SK-N-DZ (cell line): ENCODE data around the gene AVPR2.

Experiments used
- DNase-seq: peaks from one replicate; pipeline ENCODE4 v3.0.0-alpha.2; 2015; ENCODE audit warnings: low spot score

AVPR2 gene

DNA sequence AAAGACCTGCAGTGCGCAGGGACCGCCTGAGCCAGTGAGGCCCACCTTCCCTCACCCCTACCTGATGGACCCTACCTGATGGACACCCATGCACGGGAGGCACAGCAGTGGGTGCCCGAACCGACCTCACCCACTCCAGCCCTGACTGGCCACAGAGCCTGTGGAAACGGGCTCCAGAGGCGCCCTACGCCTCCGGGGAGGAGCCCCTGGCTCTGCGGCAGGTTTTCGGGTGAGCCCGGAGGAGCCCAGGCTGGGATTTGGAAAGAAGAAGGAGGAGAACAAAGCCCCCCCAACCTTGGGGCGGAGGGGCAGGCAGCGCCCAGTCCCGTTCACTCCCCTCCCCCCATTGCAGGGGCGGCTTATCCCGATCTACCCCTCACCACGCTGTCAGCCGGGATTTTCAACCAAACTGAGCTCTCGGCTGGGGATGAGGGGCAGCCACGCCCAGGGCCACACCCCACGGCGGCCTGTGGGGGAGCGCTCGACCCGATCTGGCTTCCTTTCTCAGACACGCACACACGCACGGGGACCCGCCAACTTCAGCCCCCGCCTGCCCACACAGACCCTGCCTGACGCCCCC lies 19.2 kb upstream of the AVPR2 start:
- no peak for DNase-seq

DNA sequence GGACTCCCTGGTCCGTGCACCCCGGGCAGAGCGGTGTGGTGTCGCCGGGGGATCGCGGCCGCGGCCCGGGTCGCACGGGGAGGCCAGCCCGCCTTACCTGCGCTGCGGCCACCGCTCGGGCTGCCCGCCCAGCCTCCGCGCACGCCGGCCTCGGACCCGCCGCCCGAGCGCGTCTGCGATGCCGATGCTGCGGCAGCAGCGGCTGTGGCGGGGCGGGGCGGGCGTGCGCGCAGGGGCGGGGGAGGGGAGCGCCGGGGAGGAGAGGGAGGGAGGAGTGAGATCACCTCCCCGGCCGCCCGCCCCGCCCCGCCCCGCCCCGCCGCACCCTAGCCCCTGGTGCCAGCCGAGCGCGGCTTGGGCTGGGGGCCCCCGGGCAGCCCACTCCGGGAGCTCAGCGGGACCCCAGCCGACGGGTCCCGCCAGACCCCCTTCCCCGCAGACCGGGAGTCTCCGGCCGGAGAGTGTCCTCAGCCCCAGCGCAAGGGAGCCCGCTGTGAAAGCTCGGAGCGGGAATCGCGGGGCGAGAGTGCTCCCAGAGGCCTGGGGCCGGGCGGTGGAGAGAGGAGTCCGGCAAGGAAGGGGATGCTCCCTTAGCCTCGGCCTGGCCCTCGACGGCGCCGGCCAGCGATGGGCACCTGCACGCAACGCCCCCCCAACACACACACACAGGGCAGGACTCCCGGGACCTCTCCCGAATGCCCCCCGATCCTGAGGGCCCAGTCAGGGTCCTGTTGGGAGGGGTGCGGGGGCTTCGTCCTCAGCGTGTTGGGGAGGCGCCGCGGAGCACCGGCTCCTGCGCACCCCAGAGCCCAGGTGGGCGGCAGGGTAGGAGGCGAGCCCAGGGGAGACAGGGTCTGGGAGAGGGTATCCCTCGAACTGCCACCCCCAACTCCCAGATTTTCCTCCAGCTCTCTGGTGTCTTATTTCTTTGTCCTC lies 18.2 kb upstream of the AVPR2 start, which contains the start of gene L1CAM:
L1CAM (minus strand) TSS at position 206 of the 936 bp plus-strand sequence. CDS start 10,337 bp downstream, outside the sequence.
- DNase-seq = no peak

DNA sequence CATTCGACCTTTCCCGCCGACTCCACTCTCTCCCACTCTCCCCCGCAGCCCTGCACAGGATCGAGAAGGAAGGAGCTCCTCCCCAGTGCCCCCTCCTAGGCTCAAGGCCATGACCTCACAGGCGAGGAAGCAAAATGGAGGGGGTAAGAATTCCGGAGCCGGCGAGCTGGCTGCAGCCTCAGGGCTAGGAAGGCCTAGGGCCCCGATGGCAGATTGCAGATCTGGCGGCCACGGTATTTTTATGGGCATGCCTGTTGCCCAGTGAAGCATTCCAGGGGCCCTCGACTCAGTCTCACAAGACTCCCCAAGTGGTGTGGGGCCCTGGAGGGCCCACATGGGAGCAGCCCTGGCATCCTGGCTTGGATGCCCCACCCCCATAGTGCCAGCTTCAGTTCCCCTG lies 17.6 kb upstream of the AVPR2 start:
- no peak for DNase-seq

DNA sequence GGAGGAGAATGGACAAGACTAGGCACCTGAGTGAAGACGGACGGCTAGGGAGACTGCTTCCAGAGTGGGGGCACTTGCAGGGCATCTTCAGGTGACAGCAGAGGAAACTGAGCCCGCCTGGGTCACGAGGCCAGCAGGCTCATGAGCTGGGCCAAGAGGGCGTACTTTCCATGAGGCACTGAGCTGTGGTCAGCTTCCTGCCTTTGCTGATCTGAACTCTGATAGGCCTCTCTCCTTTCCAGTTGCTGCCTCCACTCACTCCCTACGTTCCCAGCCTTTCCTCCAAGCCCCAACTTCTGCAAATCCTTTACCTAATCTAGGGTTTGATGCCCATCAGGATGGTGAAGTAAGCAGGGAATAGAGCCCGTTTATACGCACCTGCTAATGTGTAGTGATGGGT lies 17.1 kb upstream of the AVPR2 start:
- no peak for DNase-seq

DNA sequence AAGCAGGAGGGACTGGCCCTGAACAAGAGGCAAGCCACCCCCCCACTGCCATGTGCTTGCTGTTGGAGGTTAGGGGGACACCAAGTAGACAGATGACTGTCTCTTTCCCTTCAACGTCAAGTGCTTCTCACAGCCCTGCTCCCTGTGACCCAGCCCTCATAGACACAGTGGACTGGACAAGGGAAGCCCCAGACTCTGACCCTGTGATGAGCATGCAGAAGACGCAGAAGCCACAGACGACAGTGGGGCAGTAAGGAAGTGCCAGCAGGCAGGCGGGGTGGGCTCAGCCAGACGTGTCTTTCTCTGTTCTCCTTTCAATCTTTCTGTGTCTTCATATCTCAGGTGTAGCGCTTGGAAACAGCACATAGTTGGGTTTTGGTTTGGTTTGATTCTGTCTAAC lies 16.1 kb upstream of the AVPR2 start:
- DNase-seq = no peak

DNA sequence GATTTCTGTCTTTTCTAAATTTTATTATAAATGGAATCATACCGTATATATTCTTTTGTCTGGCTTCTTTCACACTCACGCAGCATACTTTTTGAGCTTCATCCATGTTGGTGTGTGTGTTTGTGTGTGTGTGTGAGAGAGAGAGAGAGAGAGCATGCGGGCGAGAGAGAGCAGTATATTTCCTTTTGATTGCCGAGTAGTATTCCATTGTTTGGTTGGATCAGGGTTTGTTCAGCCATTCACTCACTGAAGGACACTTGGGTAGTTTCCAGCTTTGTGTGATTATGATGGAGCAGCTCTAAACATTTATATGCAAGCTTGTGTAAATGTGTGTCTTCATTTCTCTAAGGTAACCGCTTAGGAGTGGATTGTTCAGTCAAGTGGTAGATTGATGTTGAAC lies 15.3 kb upstream of the AVPR2 start:
- DNase-seq = no peak

DNA sequence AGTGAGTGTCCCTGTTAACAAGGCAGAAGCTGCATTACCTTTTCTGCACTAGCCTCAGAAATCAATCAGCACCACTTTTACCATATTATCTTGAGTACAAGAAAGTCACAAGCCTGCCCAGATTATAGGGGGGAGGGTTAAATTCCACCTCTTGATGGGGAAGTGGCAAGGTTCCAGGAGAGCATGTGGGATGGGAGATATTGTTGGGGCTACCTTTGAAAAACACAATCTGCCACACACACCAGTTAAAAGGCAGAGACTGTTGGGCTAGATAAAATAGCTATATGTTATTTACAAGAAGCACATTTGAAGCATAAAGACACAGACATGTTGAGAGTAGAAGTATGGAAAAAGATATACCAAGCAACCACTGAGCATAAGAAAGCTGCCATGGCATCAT lies 6.6 kb upstream of the AVPR2 start:
- no peak for DNase-seq

DNA sequence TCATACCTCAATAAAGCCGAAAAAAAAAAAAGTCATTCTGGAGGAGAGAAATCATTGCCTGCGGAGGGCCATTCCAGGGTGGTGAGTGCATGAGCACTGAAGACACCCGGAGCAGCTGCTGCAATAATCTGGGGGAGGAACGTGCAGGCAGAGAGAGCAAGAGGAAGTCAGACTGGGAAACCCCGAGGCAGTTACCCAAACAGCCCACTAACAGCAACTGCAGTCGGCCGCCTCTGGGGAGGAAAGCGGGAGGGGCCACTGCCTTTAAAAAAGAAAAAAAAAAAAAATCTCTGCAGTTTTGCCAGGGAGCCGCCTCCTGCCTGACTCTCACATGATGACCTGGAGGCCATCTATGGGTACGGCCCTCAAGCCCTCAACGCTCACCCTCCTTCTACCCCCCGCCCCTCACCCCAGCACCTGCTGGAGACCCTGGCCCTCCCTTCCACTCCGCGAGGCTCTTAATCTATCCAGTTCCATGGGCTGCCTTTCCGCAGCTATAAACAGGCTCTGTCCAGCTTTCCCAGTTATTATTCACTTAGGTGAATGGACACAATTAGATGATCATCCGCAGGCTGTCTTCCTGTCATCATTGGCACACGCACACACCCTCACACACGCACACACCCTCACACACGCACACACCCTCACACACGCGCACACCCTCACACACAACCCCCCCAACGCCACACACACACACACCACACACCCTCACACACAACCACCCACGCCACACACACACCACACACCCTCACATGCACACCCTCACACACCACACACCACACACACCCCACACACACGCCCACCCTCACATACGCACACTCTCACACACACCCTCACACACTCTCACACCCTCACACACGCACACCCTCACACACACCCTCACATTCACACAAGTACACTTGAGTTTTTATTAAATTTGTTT lies 3.4 kb upstream of the AVPR2 start:
- peak; percentile 58 for DNase-seq

DNA sequence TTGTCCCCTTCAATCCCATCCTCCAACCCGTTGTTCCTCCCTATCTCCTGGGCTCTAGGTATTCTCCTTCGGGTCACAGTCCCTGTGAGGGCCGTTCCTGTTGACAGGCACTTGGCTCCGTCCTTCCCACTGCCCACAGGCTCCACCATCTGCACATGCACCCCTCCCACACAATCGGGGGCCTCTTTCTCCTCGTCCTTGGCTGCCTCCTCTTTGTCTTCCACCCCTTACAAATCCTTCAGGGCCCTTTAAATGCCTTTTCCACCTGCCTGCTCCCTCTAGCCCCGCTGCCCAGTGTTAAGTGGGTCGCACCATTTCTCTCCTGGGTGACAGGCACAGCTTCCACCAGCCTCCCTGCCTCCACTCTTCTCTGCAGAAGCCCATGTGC lies 2.7 kb upstream of the AVPR2 start:
- no peak for DNase-seq

DNA sequence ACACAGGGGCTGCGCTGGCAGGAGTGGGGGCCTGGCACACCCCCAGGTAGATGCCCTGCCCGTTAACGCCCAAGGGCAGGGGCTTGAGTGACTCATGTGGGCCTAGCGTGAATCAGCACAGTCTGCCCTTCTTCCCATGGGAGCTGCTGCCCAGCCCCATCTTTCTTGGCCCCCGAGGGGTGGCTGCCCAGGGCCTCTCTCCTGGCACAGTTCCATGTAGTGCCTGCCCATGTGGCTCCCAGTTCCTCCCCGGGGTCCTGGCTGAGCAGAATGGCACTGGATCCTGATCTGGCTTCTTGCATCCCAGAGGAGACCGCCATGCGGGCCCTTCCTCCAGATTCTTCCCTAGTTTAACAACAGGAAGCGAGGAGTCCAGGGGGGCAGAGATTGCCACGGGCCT lies 2.1 kb upstream of the AVPR2 start:
- no peak for DNase-seq

DNA sequence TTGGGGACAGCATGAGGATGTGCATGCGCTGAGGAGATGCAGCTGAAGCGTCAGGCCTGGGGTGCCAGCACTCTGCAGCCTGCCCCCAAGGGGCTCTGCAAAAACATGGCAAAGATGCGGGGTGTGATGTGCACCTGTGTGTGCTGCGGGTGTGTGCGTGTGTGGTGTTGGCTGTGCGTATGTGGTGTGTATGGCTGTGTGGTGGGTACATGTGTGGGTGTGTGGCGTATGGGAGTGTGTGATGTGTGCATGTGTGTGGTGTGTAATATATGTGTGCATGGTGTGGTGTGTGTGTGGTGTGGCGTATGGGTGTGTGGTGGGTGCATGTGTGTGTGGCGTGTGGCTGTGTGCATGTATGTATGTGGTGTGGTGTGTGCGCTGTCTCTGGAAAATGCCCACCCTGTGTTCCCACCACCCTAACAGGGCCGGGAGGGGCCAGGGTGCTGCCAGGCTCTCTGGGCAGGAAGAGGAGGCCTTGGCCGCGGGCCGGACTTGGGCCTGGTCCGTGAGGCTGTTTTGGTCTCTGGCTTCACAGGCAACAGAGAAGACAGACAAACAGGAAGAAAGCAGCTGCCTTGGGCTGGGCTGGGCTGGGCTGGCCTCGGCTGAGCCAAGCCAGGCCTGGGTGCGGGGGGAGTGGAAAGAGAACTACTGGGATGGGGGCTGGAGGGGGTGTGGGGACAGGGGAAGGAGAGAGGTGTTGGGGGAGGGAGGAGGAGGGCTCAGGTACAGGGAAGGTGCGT lies 1.1 kb upstream of the AVPR2 start:
- no peak for DNase-seq

DNA sequence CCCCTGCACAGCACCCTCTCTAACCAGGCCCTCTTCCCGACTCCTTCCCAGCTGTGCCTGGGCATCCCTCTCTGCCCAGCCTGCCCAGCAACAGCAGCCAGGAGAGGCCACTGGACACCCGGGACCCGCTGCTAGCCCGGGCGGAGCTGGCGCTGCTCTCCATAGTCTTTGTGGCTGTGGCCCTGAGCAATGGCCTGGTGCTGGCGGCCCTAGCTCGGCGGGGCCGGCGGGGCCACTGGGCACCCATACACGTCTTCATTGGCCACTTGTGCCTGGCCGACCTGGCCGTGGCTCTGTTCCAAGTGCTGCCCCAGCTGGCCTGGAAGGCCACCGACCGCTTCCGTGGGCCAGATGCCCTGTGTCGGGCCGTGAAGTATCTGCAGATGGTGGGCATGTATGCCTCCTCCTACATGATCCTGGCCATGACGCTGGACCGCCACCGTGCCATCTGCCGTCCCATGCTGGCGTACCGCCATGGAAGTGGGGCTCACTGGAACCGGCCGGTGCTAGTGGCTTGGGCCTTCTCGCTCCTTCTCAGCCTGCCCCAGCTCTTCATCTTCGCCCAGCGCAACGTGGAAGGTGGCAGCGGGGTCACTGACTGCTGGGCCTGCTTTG lies 1.1 kb downstream of the AVPR2 start:
- no peak for DNase-seq

DNA sequence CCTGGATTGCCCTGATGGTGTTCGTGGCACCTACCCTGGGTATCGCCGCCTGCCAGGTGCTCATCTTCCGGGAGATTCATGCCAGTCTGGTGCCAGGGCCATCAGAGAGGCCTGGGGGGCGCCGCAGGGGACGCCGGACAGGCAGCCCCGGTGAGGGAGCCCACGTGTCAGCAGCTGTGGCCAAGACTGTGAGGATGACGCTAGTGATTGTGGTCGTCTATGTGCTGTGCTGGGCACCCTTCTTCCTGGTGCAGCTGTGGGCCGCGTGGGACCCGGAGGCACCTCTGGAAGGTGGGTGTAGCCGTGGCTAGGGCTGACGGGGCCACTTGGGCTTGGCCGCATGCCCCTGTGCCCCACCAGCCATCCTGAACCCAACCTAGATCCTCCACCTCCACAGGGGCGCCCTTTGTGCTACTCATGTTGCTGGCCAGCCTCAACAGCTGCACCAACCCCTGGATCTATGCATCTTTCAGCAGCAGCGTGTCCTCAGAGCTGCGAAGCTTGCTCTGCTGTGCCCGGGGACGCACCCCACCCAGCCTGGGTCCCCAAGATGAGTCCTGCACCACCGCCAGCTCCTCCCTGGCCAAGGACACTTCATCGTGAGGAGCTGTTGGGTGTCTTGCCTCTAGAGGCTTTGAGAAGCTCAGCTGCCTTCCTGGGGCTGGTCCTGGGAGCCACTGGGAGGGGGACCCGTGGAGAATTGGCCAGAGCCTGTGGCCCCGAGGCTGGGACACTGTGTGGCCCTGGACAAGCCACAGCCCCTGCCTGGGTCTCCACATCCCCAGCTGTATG lies 1.8 kb downstream of the AVPR2 start:
- no peak for DNase-seq

DNA sequence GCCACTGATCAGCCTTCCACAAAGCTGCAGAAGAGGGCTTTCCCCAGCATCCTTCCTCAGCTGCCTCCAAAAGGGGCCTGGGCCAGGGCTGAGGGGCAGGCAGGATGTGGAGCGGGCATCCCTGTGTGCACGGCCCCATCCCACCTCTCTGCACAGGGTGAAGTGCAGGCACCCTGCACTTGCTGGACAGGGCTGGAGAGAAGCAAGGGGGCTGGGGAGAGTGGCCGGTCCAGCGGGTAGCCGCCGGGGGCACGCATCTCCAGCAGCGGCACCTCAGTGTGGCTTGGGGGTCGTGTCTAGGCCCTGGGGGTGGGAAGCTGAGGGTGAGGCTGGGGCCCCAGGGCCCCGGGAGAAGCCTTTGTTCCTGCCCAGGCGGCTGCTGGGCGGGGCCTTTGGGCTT lies 3.0 kb downstream of the AVPR2 start:
- DNase-seq = no peak

DNA sequence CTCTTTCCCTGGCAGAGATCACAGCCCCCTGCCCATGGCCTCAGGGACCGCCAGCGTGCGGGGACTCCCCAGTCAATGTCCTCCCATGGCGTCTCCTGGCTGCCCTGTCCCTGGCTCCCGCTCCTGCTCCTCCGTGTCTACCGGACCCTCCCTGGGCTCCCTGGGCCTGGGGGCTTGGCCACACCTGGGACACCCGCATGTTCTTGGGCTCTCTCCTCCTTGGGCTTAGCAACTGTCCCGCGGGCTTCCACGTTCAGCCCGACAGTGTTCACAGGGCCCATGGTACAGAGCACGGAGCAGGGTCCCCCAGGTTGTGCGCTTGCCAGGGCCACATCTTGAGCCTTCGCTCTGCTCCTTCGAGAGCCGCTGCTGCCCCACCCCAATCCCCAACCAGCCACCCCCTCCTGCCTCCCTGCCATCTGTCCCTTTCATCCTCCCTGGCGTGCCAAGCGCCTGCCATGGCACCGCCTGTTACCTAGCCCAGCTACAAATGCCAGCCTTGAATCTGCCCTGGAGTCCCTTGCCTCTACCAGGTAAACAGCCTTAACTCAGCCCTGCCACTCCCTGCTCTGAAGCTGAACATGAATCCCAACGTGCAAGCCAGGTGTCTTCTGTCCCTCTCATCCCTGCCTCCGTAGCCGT lies 3.9 kb downstream of the AVPR2 start:
- no peak for DNase-seq

DNA sequence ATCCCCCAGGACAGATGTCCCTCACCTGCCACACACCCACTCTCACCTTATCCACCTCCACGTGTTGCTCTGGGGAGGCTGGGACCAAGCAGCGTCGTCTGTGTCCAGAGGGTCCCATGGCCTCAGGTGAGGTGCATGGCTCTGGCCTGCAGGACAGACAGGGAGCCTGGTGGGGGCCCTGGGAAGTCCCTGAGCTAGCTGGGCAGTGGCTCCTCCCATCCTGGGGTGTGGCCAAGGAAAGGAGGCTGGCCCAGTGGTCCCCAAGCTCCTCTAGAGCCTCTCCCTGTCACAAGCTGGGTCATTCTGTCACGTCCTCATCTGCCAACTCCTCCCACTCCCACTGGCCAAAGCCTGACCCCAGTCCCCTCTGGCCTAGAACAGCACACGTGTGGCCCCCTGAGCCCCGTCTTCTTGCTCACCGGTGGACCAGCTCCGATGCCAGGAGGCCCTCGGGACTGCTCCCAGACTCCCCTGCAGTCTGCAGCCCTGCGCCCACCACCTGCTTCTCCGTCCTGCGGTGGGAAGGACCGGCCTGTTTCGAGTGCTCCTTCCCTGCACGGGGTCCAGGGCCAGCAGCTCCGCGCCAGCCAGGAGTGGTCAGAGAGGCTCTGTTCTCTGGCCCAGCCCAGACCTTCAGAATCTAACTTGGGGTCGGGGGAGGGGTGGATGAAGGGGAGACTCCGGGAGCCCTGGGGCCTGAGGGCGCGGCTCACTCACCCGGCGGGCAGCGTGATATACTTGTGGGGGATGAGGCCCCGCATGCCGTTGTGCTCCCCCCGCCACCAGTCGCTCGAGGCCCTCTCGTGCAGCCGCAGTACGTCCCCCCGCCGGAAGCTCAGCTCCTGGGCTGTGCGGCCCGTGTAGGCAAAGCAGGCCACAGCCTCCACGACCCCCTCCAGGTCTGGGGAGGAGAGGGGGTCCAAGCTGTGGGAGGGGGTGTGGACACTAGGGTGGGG lies 4.8 kb downstream of the AVPR2 start:
- DNase-seq = peak; percentile 76

DNA sequence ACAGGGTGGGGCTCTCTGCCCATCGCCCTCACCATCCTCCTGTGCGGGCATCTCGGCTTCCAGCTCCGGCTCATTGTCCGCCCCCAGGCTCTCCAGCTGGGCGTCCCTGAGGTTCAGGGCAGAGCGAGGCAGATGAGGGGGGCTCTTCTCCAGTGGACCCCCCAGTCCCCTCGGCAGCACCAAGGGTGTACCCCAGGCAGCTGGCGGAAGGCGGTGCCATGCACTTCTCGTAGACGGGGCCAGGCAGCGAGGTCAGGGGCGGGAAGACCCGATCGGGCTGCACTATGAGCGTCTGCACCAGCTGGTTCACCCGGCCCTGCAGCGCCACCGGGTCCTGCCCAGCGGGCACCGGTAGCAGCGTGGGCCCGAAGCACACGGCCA lies 5.5 kb downstream of the AVPR2 start:
- no peak for DNase-seq

DNA sequence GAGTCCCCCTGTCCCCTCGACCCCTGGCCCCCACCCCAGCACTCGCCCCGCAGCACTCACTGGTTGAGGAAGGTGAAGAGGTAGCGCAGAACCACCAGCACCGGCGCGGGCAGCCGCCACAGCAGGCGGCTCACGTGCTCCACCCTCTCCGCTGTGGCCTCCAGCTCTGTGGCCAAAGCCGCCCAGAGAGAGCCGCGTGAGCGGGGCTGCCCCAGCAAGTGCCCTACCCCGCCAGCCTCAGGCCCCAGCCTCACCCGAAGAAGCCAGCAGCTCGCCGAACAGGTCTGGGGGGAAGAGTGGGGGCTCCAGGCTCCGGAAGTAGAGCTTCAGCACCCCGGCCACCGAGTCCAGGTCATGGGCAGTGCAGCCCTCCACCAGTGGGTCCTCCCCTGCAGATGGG lies 6.0 kb downstream of the AVPR2 start:
- no peak for DNase-seq
